Mesendoderm (in vitro differentiated cells): Measurements from ENCODE around the gene RPS6KC1.

Source experiments
- DNase-seq: peaks from one replicate; pipeline ENCODE4 v3.0.0; 2013
- H2AK5ac ChIP-seq: 2 replicates; pipeline ENCODE4 v1.6.1; 2013; ENCODE audit warnings: low read length, inconsistent platforms
- H2BK120ac ChIP-seq: 2 replicates; pipeline ENCODE4 v1.6.1; 2013; ENCODE audit warnings: low read depth, mild to moderate bottlenecking, low read length, moderate library complexity, mixed read lengths
- H2BK15ac ChIP-seq: replicated peaks from 2 replicates; pipeline ENCODE4 v1.6.1; 2013; ENCODE audit warnings: low read depth, mild to moderate bottlenecking, moderate library complexity
- H2BK5ac ChIP-seq: 2 replicates; pipeline ENCODE4 v1.6.1; 2013; ENCODE audit warnings: low read length, inconsistent platforms
- H3K18ac ChIP-seq: 2 replicates; pipeline ENCODE4 v1.6.1; 2013; ENCODE audit warnings: mild to moderate bottlenecking, low read length, mixed read lengths
- H3K23ac ChIP-seq: one replicate; pipeline ENCODE4 v1.6.1; 2013; ENCODE audit warnings: low read length
- H3K27ac ChIP-seq: 2 replicates; pipeline ENCODE4 v1.5.1; 2013; ENCODE audit warnings: low read depth, mild to moderate bottlenecking, inconsistent platforms, low read length, moderate library complexity
- H3K27me3 ChIP-seq: 2 replicates; pipeline ENCODE4 v1.6.1; 2013; ENCODE audit warnings: low read length, control low read depth, mild to moderate bottlenecking, inconsistent platforms; ENCODE audit not compliant: insufficient read depth, poor library complexity
- H3K36me3 ChIP-seq: 2 replicates; pipeline ENCODE4 v1.6.1; 2013; ENCODE audit warnings: low read length, inconsistent platforms; ENCODE audit not compliant: control insufficient read depth, insufficient read depth
- H3K4ac ChIP-seq: one replicate; pipeline ENCODE4 v1.6.1; 2013; ENCODE audit warnings: low read depth, mild to moderate bottlenecking, low read length, moderate library complexity
- H3K4me1 ChIP-seq: 2 replicates; pipeline ENCODE4 v1.6.1; 2013; ENCODE audit warnings: low read depth, low read length, inconsistent platforms; ENCODE audit not compliant: control insufficient read depth
- H3K4me2 ChIP-seq: 2 replicates; pipeline ENCODE4 v1.6.1; 2013; ENCODE audit warnings: low read length
- H3K4me3 ChIP-seq: 2 replicates; pipeline ENCODE4 v1.5.1; 2013; ENCODE audit warnings: mild to moderate bottlenecking, low read length
- H3K56ac ChIP-seq: one replicate; pipeline ENCODE4 v1.6.1; 2013; ENCODE audit warnings: low read length
- H3K79me1 ChIP-seq: 2 replicates; pipeline ENCODE4 v1.6.1; 2013; ENCODE audit warnings: low read length, inconsistent platforms
- H3K79me2 ChIP-seq: 2 replicates; pipeline ENCODE4 v1.6.1; 2013; ENCODE audit warnings: mild to moderate bottlenecking, low read length; ENCODE audit not compliant: control insufficient read depth, insufficient read depth
- H3K9ac ChIP-seq: 2 replicates; pipeline ENCODE4 v1.6.1; 2013; ENCODE audit warnings: low read length, inconsistent platforms
- H4K5ac ChIP-seq: one replicate; pipeline ENCODE4 v1.6.1; 2013; ENCODE audit warnings: low read length
- H4K8ac ChIP-seq: one replicate; pipeline ENCODE4 v1.6.1; 2013; ENCODE audit warnings: low read depth, mild to moderate bottlenecking, control low read depth, low read length, moderate library complexity
- WGBS: extraction: QIAGEN DNeasy Blood & Tissue Kit; methylation state at CpG from one replicate; pipeline ENCODE4 v1.1.7; 2013; ENCODE audit warnings: low lambda C conversion rate, missing lambda C conversion rate; ENCODE audit not compliant: insufficient coverage; ENCODE audit errors: extremely low coverage; 5-methylcytosine and 5-hydroxymethylcytosine counted together

Gene RPS6KC1

GRCh38 chr1:213320191-213320870 is 269.3 kb downstream of the RPS6KC1 start:
- no peak overlapping the region for H3K4me3 ChIP-seq
- DNase-seq, result no peak

More at GRCh38 chr1:213320191-213320870, 269.3 kb downstream of the RPS6KC1 start:
- no peaks in the 10 kb centered on the region for H3K79me2 ChIP-seq
- H2BK5ac ChIP-seq, result no peak overlapping the region
- H3K79me1 ChIP-seq, result no peaks in the 10 kb centered on the region
- H3K4ac ChIP-seq, result no peak overlapping the region
- WGBS, result no CpG with 5 or more reads among the region's 6 CpGs
- no peak overlapping the region for H3K23ac ChIP-seq
- no peak overlapping the region for H4K8ac ChIP-seq
- H3K9ac ChIP-seq, result no peak overlapping the region
- H3K27ac ChIP-seq, result peak overlapping the region; percentile 44
- H3K4me2 ChIP-seq, result no peak overlapping the region
- H3K36me3 ChIP-seq, result no peaks in the 10 kb centered on the region
- no peak overlapping the region for H2BK15ac ChIP-seq
- no peak overlapping the region for H3K18ac ChIP-seq
- no peak overlapping the region for H4K5ac ChIP-seq
- no peak overlapping the region for H2BK120ac ChIP-seq
- H3K56ac ChIP-seq, result no peak overlapping the region
- H2AK5ac ChIP-seq, result no peak overlapping the region
- no peaks in the 10 kb centered on the region for H3K27me3 ChIP-seq
- peaks cover 2% of the 10 kb centered on the region for H3K4me1 ChIP-seq
